Neural progenitor cell (in vitro differentiated cells): ENCODE data around the gene EYS. TPM values are rescaled to one million over a fixed set of nuclear protein-coding genes. Genes with fewer than 3 reads are reported as not detected.

Experiments
- DNase-seq: peaks from one replicate; pipeline ENCODE4 v3.0.0-alpha.2; 2016; ENCODE audit warnings: low spot score
- H2AFZ ChIP-seq: fragments of 200-600 bp; sonication (generic); replicated peaks from 2 replicates; pipeline ENCODE4 v1.6.1; 2016; ENCODE audit warnings: antibody characterized with exemption
- H3F3A ChIP-seq: fragments of 200-600 bp; sonication (generic); 2 replicates; pipeline ENCODE4 v1.6.1; 2016; ENCODE audit warnings: antibody characterized with exemption, low read depth
- H3K27ac ChIP-seq: fragments of 200-600 bp; sonication (generic); 2 replicates; pipeline ENCODE4 v1.5.1; 2016; ENCODE audit warnings: mild to moderate bottlenecking
- H3K27me3 ChIP-seq: fragments of 200-600 bp; sonication (generic); 2 replicates; pipeline ENCODE4 v1.6.1; 2016; ENCODE audit warnings: mild to moderate bottlenecking, moderate library complexity
- H3K36me3 ChIP-seq: fragments of 200-600 bp; sonication (generic); 2 replicates; pipeline ENCODE4 v1.5.1; 2016
- H3K4me1 ChIP-seq: fragments of 200-600 bp; sonication (generic); 2 replicates; pipeline ENCODE4 v1.6.1; 2016; ENCODE audit warnings: mixed run types
- H3K4me2 ChIP-seq: fragments of 200-600 bp; sonication (generic); 2 replicates; pipeline ENCODE4 v1.6.1; 2016
- H3K4me3 ChIP-seq: fragments of 200-600 bp; sonication (generic); 2 replicates; pipeline ENCODE4 v1.5.1; 2016
- H3K79me2 ChIP-seq: fragments of 200-600 bp; sonication (generic); 2 replicates; pipeline ENCODE4 v1.6.1; 2016; ENCODE audit warnings: low read depth
- H3K9ac ChIP-seq: fragments of 200-600 bp; sonication (generic); 2 replicates; pipeline ENCODE4 v1.6.1; 2016
- H3K9me3 ChIP-seq: fragments of 200-600 bp; sonication (generic); 2 replicates; pipeline ENCODE4 v1.5.1; 2016; ENCODE audit warnings: low read depth
- H4K20me1 ChIP-seq: fragments of 200-600 bp; sonication (generic); 2 replicates; pipeline ENCODE4 v1.6.1; 2016; ENCODE audit warnings: low read depth
- H3K27ac Mint-ChIP-seq: 3 replicates; pipeline ENCODE4 v1.8.0; 2021; ENCODE audit warnings: mixed read lengths
- H3K27me3 Mint-ChIP-seq: 2 replicates; pipeline ENCODE4 v1.8.0; 2022; ENCODE audit warnings: low read depth, mild to moderate bottlenecking, inconsistent platforms, moderate library complexity, mixed read lengths; ENCODE audit not compliant: insufficient read depth
- H3K36me3 Mint-ChIP-seq: 3 replicates; pipeline ENCODE4 v1.8.0; 2021; ENCODE audit warnings: mixed read lengths
- H3K4me1 Mint-ChIP-seq: 3 replicates; pipeline ENCODE4 v1.8.0; 2021; ENCODE audit warnings: mixed read lengths
- H3K4me3 Mint-ChIP-seq: 3 replicates; pipeline ENCODE4 v1.8.0; 2021; ENCODE audit warnings: mild to moderate bottlenecking, moderate library complexity, mixed read lengths
- H3K9me3 Mint-ChIP-seq: 3 replicates; pipeline ENCODE4 v1.8.0; 2020; ENCODE audit warnings: mixed read lengths
- EZH2 ChIP-seq: fragments of 200-600 bp; sonication (generic); IDR thresholded peaks from 2 replicates; pipeline ENCODE4 v1.6.1; 2017; ENCODE audit warnings: antibody characterized with exemption, mild to moderate bottlenecking, moderate library complexity
- EZH2phosphoT487 ChIP-seq: fragments of 200-600 bp; sonication (generic); IDR thresholded peaks from 2 replicates; pipeline ENCODE4 v1.6.1; 2017; ENCODE audit warnings: antibody characterized with exemption
- total RNA-seq: library from RNA; depleted of rRNA; stranded (reverse); fragments of >200 nt; gene quantifications from 2 replicates; pipeline ENCODE4 v1.2.3, GENCODE V29; 2015; ENCODE audit warnings: low replicate concordance
- TF ChIP-seq, protein P1 (sequence below): fragments of 200-600 bp; sonication (generic); IDR thresholded peaks from 2 replicates; pipeline ENCODE4 v1.5.1; 2017; ENCODE audit warnings: antibody characterized with exemption, mild to moderate bottlenecking

The EYS gene
- total RNA-seq, 1 donor from 2014 or later, result not detected

- Mint-ChIP-seq H3K4me1 (no peaks in the 10 kb centered on the region), H3K27ac (no peak overlapping the region), H3K36me3 (no peaks in the 10 kb centered on the region), H3K9me3 (no peaks in the 10 kb centered on the region), H3K4me3 (no peak overlapping the region), H3K27me3 (peaks cover 2% of the 10 kb centered on the region)
- Histone ChIP-seq H3K27me3 (no peaks in the 10 kb centered on the region), H4K20me1 (no peaks in the 10 kb centered on the region), H3F3A (no peaks in the 10 kb centered on the region), H3K9me3 (no peaks in the 10 kb centered on the region), H3K4me3 (no peak overlapping the region), H3K79me2 (no peaks in the 10 kb centered on the region), H3K4me1 (no peaks in the 10 kb centered on the region), H2AFZ (no peak overlapping the region), H3K36me3 (no peaks in the 10 kb centered on the region), H3K27ac (no peak overlapping the region), H3K4me2 (no peak overlapping the region), H3K9ac (no peak overlapping the region)
- TF ChIP-seq, protein P1, sequence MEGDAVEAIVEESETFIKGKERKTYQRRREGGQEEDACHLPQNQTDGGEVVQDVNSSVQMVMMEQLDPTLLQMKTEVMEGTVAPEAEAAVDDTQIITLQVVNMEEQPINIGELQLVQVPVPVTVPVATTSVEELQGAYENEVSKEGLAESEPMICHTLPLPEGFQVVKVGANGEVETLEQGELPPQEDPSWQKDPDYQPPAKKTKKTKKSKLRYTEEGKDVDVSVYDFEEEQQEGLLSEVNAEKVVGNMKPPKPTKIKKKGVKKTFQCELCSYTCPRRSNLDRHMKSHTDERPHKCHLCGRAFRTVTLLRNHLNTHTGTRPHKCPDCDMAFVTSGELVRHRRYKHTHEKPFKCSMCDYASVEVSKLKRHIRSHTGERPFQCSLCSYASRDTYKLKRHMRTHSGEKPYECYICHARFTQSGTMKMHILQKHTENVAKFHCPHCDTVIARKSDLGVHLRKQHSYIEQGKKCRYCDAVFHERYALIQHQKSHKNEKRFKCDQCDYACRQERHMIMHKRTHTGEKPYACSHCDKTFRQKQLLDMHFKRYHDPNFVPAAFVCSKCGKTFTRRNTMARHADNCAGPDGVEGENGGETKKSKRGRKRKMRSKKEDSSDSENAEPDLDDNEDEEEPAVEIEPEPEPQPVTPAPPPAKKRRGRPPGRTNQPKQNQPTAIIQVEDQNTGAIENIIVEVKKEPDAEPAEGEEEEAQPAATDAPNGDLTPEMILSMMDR, result no peak
- TF ChIP-seq EZH2phosphoT487 (no peak), EZH2 (no peak)
- DNase-seq, result no peak
Observed at GRCh38 chr6:65248101-65248610, 458.9 kb downstream of the EYS start.

DNA sequence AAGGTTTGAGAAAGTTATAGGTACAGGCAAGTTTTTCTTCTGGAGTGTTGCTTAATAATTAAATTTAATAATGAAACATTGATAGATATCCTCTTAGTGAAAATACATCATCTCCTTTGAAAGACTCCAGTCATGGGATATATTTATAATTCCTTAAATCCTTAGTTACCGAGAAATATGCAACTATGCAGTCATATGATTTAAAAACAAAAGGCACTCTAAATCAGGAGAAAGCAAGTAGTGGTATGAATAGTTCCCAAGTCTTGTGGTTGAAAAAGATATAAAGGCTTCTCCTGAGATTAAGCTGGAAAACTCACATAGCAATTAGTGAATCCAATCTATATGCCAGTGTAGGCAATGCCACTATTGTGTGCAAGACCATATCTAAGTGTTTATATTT lies 475.4 kb downstream of the EYS start:
- no peaks in the 10 kb centered on the region for H3K79me2 ChIP-seq
- H3K9ac ChIP-seq, result no peak overlapping the region
- no peaks in the 10 kb centered on the region for H3K9me3 ChIP-seq
- Mint-ChIP-seq H3K27me3 (no peaks in the 10 kb centered on the region), H3K9me3 (no peaks in the 10 kb centered on the region), H3K4me3 (no peak overlapping the region), H3K36me3 (no peaks in the 10 kb centered on the region), H3K4me1 (no peaks in the 10 kb centered on the region), H3K27ac (no peak overlapping the region)
- no peaks in the 10 kb centered on the region for H3K27me3 ChIP-seq
- H2AFZ ChIP-seq, result no peak overlapping the region
- TF ChIP-seq EZH2 (no peak), EZH2phosphoT487 (no peak)
- TF ChIP-seq, protein P1, result no peak
- no peak for DNase-seq
- H3K4me1 ChIP-seq, result no peaks in the 10 kb centered on the region
- H3K4me3 ChIP-seq, result no peak overlapping the region
- no peaks in the 10 kb centered on the region for H3F3A ChIP-seq
- no peaks in the 10 kb centered on the region for H4K20me1 ChIP-seq
- no peak overlapping the region for H3K27ac ChIP-seq
- no peaks in the 10 kb centered on the region for H3K36me3 ChIP-seq
- no peak overlapping the region for H3K4me2 ChIP-seq

- no peaks in the 10 kb centered on the region for H3K4me1 Mint-ChIP-seq
- Histone ChIP-seq H3K9ac (no peak overlapping the region), H3F3A (no peaks in the 10 kb centered on the region), H3K79me2 (no peaks in the 10 kb centered on the region), H3K4me2 (no peak overlapping the region), H3K27ac (no peak overlapping the region), H3K4me1 (no peaks in the 10 kb centered on the region), H3K27me3 (no peaks in the 10 kb centered on the region), H3K9me3 (no peaks in the 10 kb centered on the region), H2AFZ (no peak overlapping the region), H3K36me3 (no peaks in the 10 kb centered on the region), H4K20me1 (no peaks in the 10 kb centered on the region), H3K4me3 (no peak overlapping the region)
- no peaks in the 10 kb centered on the region for H3K27me3 Mint-ChIP-seq
- no peak overlapping the region for H3K4me3 Mint-ChIP-seq
- no peaks in the 10 kb centered on the region for H3K9me3 Mint-ChIP-seq
- TF ChIP-seq, protein P1, result no peak
- TF ChIP-seq EZH2phosphoT487 (no peak), EZH2 (no peak)
- no peaks in the 10 kb centered on the region for H3K36me3 Mint-ChIP-seq
- no peak for DNase-seq
- H3K27ac Mint-ChIP-seq, result no peak overlapping the region
Observed at GRCh38 chr6:65229825-65230224, 477.2 kb downstream of the EYS start.
